Activated CD4-positive, alpha-beta T cell treated with anti-CD3 and anti-CD28 coated beads, Interleukin-2, Interleukin-4, amounts not matched to agents 100 ng/mL and 50 ng/mL, durations not matched to agents 16 hours and 8 hours (primary cell): ENCODE data around the gene TSPAN15.
"Not testable (repeated sequence)": the region's sequence is repeated elsewhere in the genome, so short reads cannot be mapped to it uniquely, and the experiment has no call there.

Source experiments
- DNase-seq: peaks from one replicate; pipeline ENCODE4 v3.0.0-alpha.2; 2020; ENCODE audit warnings: low spot score

The TSPAN15 gene

GRCh38 chr10:69488149-69488844 is 37.0 kb downstream of the TSPAN15 start:
- not testable (repeated sequence) for DNase-seq

GRCh38 chr10:69488856-69489255 is 37.6 kb downstream of the TSPAN15 start:
- not testable (repeated sequence) for DNase-seq

- no peak for DNase-seq
Measured at GRCh38 chr10:69489506-69490090, 38.3 kb downstream of the TSPAN15 start.

GRCh38 chr10:69490876-69491275 is 39.6 kb downstream of the TSPAN15 start:
- no peak for DNase-seq

GRCh38 chr10:69491611-69492010 is 40.3 kb downstream of the TSPAN15 start:
- DNase-seq = no peak

GRCh38 chr10:69492091-69492745 is 41.0 kb downstream of the TSPAN15 start:
- DNase-seq = no peak

- DNase-seq = no peak
Measured at GRCh38 chr10:69492746-69493462, 41.6 kb downstream of the TSPAN15 start.

- DNase-seq = no peak
Measured at GRCh38 chr10:69494626-69495558, 43.6 kb downstream of the TSPAN15 start.

- DNase-seq = no peak
Measured at GRCh38 chr10:69495666-69496065, 44.4 kb downstream of the TSPAN15 start.

GRCh38 chr10:69496352-69497230 is 45.3 kb downstream of the TSPAN15 start:
- no peak for DNase-seq

- no peak for DNase-seq
Measured at GRCh38 chr10:69497231-69497561, 45.9 kb downstream of the TSPAN15 start.

- no peak for DNase-seq
Measured at GRCh38 chr10:69497611-69498390, 46.5 kb downstream of the TSPAN15 start.

- DNase-seq = no peak
Measured at GRCh38 chr10:69498711-69499471, 47.6 kb downstream of the TSPAN15 start.

- DNase-seq = no peak
Measured at GRCh38 chr10:69499726-69500689, 48.7 kb downstream of the TSPAN15 start.

- DNase-seq = no peak
Measured at GRCh38 chr10:69500864-69501468, 49.7 kb downstream of the TSPAN15 start.

GRCh38 chr10:69501657-69502056 is 50.4 kb downstream of the TSPAN15 start:
- DNase-seq = no peak

GRCh38 chr10:69502589-69502988 is 51.3 kb downstream of the TSPAN15 start:
- DNase-seq = no peak
